T-helper 1 cell treated with Interleukin-12 subunit alpha and Interleukin-12 subunit beta and Interleukin-4 antibody, amounts not matched to agents 30 ng/mL and 1 ng/mL, for 36 hours (primary cell): ENCODE measurements around the gene SRRM5. TPM values are rescaled to one million over a fixed set of nuclear protein-coding genes. Genes with fewer than 3 reads are reported as not detected.

Experiments used
- intact Hi-C: fragments of 100-400 bp; cut with micrococcal nuclease; formaldehyde crosslinking; loops from one replicate; pipeline ENCODE4 v1.15.1; 2024
- total RNA-seq: library from RNA; stranded (reverse); gene quantifications from 2 replicates; pipeline ENCODE4 v1.2.3, GENCODE V29; 2022

Gene SRRM5
- total RNA-seq, 1 donor from 2014 or later: 0.37 TPM

- intact Hi-C loops: no loop called here
Observed at GRCh38 chr19:43664018-43664417, 52.1 kb downstream of the SRRM5 start.

Other genes starting within 250 kb of the SRRM5 start
- not detected in 2 replicates for gene TEX101, start 197.2 kb upstream of the SRRM5 start, total RNA-seq
- gene LYPD3, start 146.5 kb upstream of the SRRM5 start, total RNA-seq: 0.81 and 0.85 TPM in 2 replicates
- 23.8 and 24.5 TPM in 2 replicates for gene PHLDB3, start 107.3 kb upstream of the SRRM5 start, total RNA-seq
- gene ETHE1, start 84.9 kb upstream of the SRRM5 start, total RNA-seq: 62.8 and 64.6 TPM in 2 replicates
- 4.2 and 4.4 TPM in 2 replicates for gene ZNF575, start 78.9 kb upstream of the SRRM5 start, total RNA-seq
- 28.6 and 30.5 TPM in 2 replicates for gene XRCC1, start 36.6 kb upstream of the SRRM5 start, total RNA-seq
- 3.8 and 4.1 TPM in 2 replicates for gene PINLYP, start 36.3 kb upstream of the SRRM5 start, total RNA-seq
- gene IRGQ, start 16.0 kb upstream of the SRRM5 start, total RNA-seq: 22.0 and 23.1 TPM in 2 replicates
- gene ZNF576, start 15.5 kb upstream of the SRRM5 start, total RNA-seq: 19.2 and 20.8 TPM in 2 replicates
- 23.9 and 27.6 TPM in 2 replicates for gene ZNF428, start 7.5 kb downstream of the SRRM5 start, total RNA-seq
- gene CADM4, start 27.8 kb downstream of the SRRM5 start, total RNA-seq: 0.32 and 0.34 TPM in 2 replicates
- gene PLAUR, start 58.1 kb downstream of the SRRM5 start, total RNA-seq: 19.7 and 21.6 TPM in 2 replicates
- not detected in 2 replicates for gene IRGC, start 104.0 kb downstream of the SRRM5 start, total RNA-seq
- 77.2 and 82.8 TPM in 2 replicates for gene SMG9, start 142.9 kb downstream of the SRRM5 start, total RNA-seq
- gene KCNN4, start 168.9 kb downstream of the SRRM5 start, total RNA-seq: 82.9 and 87.8 TPM in 2 replicates
- gene LYPD5, start 190.4 kb downstream of the SRRM5 start, total RNA-seq: 0.54 and 0.71 TPM in 2 replicates
- 5.8 and 7.0 TPM in 2 replicates for gene ZNF283, start 215.2 kb downstream of the SRRM5 start, total RNA-seq